Ovary (tissue), 9 donors: ENCODE measurements around the gene PTPRU. TPM values are rescaled to one million over a fixed set of nuclear protein-coding genes. Genes with fewer than 3 reads are reported as not detected.

Experiments used
- DNase-seq, 5 donors: peaks; one replicate each; pipeline ENCODE4 v3.0.0-alpha.2; 2019 to 2020
- H3K27ac ChIP-seq, 2 donors: fragments of 200-600 bp; one replicate each; pipeline versions ENCODE4 v1.5.1 to v1.8.0; 2019 to 2022
- H3K27me3 ChIP-seq: fragments of 200-600 bp; one replicate; pipeline ENCODE4 v1.8.0; 2022
- H3K36me3 ChIP-seq: fragments of 200-600 bp; sonication (generic); one replicate; pipeline ENCODE4 v1.5.1; 2019
- H3K4me1 ChIP-seq: one replicate; pipeline ENCODE4 v1.8.1; 2013; ENCODE audit warnings: mild to moderate bottlenecking, moderate library complexity; ENCODE audit not compliant: insufficient read depth
- H3K4me3 ChIP-seq: fragments of 200-600 bp; sonication (generic); one replicate; pipeline ENCODE4 v1.5.1; 2017
- H3K9me3 ChIP-seq, 2 donors: fragments of 200-600 bp in 1 of 2; sonication (generic) in 1 of 2; one replicate each; pipeline versions ENCODE4 v1.5.1 to v1.8.1; 2013 to 2019; ENCODE audit warnings: mild to moderate bottlenecking in 1 of 2, moderate library complexity in 1 of 2
- EP300 ChIP-seq: sonication (generic); formaldehyde crosslinking; IDR thresholded peaks from one replicate; pipeline ENCODE4 v1.6.1; 2017; ENCODE audit warnings: antibody characterized with exemption
- POLR2A ChIP-seq: fragments of 450-650 bp; IDR thresholded peaks from one replicate; pipeline ENCODE4 v1.6.1; 2017; ENCODE audit warnings: antibody characterized with exemption, mild to moderate bottlenecking, moderate library complexity
- WGBS, 3 donors: extraction: QIAGEN DNeasy Blood & Tissue Kit in 1 of 3; methylation state at CpG; one replicate each; pipeline versions ENCODE4 v1.1.5 to v1.1.7; 2013 to 2017; 5-methylcytosine and 5-hydroxymethylcytosine counted together
- intact Hi-C, 4 donors: fragments of 100-400 bp; cut with DNase I; formaldehyde crosslinking; loops; one replicate each; pipeline versions ENCODE4 v1.11.0 to v1.15.1; 2022 to 2023
- polyA plus RNA-seq, 2 donors: library from polyadenylated mRNA; stranded (reverse); fragments of 200-250 nt in 1 of 2; fragments of 350-450 nt in 1 of 2; fragmentation: Illumina TruSeq in 1 of 2; extraction: RNeasy Lipid Tissue Mini Kit (QIAGEN cat#74804) in 1 of 2; gene quantifications; one replicate each; pipeline ENCODE4 v1.2.3, GENCODE V29; 2013 to 2014
- total RNA-seq, 7 donors: library from RNA; depleted of rRNA in 2 of 7; stranded (reverse); fragments of >200 nt in 2 of 7; fragmentation: NEBNext Ultra II Directional in 3 of 7; extraction: Animal tissue kit (Norgen Biotek cat#: 25700) in 3 of 7; gene quantifications; one replicate each; pipeline versions ENCODE4 v1.1.0 to v1.2.4, GENCODE V29; 2016 to 2023
- TF ChIP-seq, protein P1 (sequence below), 3 donors: fragments of 450-650 bp in 2 of 3; fragments of 200-600 bp in 1 of 3; IDR thresholded peaks; one replicate each; pipeline versions ENCODE4 v1.5.1 to v1.8.0; 2016 to 2022; ENCODE audit warnings: antibody characterized with exemption in 3 of 3, mild to moderate bottlenecking in 1 of 3
- donor health status: DM: no; HTN: no; CAD: no; lungs with moderate emphysema.
- donor health status: DM: no; HTN: no; CAD: no.
- donor health status: Bipolar disorder and iron deficiency.
- donor health status: DM: yes; HTN: yes; CAD: no.
- donor health status: DM: no; HTN: no; CAD: no.
- donor health status: DM: yes; HTN: yes; CAD: no.

Gene PTPRU
- total and polyA plus RNA-seq, 9 donors: 2.9 to 45.2 (median 29.9) TPM

DNA sequence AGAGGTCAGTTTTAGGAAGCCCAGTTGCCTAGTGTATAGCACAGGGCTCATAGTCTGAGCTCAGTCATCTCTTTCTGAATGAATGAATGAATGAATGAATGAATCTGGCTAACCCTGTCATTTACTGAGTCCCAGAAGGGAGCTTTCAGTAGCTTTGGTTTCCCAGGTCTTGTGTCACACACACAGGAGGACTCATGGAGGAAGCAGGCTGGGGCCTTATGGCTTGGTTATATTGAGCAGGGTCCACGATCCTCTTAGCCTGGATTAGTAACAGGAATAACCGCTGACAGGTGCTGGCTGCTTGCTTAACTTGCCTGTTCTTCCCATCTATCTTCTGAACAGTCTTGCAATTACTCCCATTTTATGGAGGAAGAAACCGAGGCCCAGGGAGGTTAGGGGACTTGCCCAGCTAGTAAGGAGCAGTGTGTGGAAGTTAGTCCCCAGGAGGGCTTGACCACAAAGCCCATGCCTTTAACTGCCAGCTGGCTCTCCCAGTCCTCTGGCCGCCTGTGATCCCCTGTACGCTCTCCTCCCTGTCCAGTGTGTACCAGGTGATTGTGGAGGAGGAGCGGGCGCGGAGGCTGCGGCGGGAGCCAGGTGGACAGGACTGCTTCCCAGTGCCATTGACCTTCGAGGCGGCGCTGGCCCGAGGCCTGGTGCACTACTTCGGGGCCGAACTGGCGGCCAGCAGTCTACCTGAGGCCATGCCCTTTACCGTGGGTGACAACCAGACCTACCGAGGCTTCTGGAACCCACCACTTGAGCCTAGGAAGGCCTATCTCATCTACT, 46.0 kb downstream of the PTPRU start:
- TF ChIP-seq, protein P1, sequence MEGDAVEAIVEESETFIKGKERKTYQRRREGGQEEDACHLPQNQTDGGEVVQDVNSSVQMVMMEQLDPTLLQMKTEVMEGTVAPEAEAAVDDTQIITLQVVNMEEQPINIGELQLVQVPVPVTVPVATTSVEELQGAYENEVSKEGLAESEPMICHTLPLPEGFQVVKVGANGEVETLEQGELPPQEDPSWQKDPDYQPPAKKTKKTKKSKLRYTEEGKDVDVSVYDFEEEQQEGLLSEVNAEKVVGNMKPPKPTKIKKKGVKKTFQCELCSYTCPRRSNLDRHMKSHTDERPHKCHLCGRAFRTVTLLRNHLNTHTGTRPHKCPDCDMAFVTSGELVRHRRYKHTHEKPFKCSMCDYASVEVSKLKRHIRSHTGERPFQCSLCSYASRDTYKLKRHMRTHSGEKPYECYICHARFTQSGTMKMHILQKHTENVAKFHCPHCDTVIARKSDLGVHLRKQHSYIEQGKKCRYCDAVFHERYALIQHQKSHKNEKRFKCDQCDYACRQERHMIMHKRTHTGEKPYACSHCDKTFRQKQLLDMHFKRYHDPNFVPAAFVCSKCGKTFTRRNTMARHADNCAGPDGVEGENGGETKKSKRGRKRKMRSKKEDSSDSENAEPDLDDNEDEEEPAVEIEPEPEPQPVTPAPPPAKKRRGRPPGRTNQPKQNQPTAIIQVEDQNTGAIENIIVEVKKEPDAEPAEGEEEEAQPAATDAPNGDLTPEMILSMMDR (IDR thresholded peaks at IDR 0.05): no peak
- TF ChIP-seq EP300 (no peak), POLR2A (no peak)
- no peaks in the 10 kb centered on the region for H3K9me3 ChIP-seq
- DNase-seq: no peak
- no peak overlapping the region for H3K27ac ChIP-seq
- intact Hi-C loops: no loop called here
- no peaks in the 10 kb centered on the region for H3K36me3 ChIP-seq
- WGBS, 3 donors: 92 to 94% (median 92%) methylated on average over 17 to 19 of the region's 19 CpGs
- no peaks in the 10 kb centered on the region for H3K27me3 ChIP-seq
- no peak overlapping the region for H3K4me3 ChIP-seq
- peaks cover 7% of the 10 kb centered on the region for H3K4me1 ChIP-seq

GRCh38 chr1:29282924-29283803, 46.8 kb downstream of the PTPRU start:
- 41 to 47% (median 46%) methylated on average over 16 of the region's 16 CpGs for WGBS, 3 donors
- Histone ChIP-seq H3K27me3 (no peaks in the 10 kb centered on the region), H3K9me3 (no peaks in the 10 kb centered on the region), H3K27ac (peak overlapping the region; percentile 11 to 30), H3K36me3 (no peaks in the 10 kb centered on the region), H3K4me3 (no peak overlapping the region), H3K4me1 (peaks cover 7% of the 10 kb centered on the region)
- DNase-seq: peak; percentile 35 to 64 (median 51)
- TF ChIP-seq, protein P1 (IDR thresholded peaks at IDR 0.05): no peak
- no peak for TF ChIP-seq EP300
- intact Hi-C loops: no loop called here

- WGBS, 3 donors: 83 to 85% (median 84%) methylated on average over 7 to 10 of the region's 10 CpGs
- H3K27me3 ChIP-seq: no peaks in the 10 kb centered on the region
- no peaks in the 10 kb centered on the region for H3K9me3 ChIP-seq
- no peak for TF ChIP-seq POLR2A
- TF ChIP-seq, protein P1 (IDR thresholded peaks at IDR 0.05): no peak
- no peak for TF ChIP-seq EP300
- DNase-seq: no peak
- H3K4me1 ChIP-seq: peaks cover 7% of the 10 kb centered on the region
- intact Hi-C loops: no loop called here
- H3K27ac ChIP-seq: peak overlapping the region; percentile 11 to 30
- H3K36me3 ChIP-seq: no peaks in the 10 kb centered on the region
- no peak overlapping the region for H3K4me3 ChIP-seq
These were observed 47.5 kb downstream of the PTPRU start for GRCh38 chr1:29283804-29284195.

- DNase-seq: no peak
These were observed 48.1 kb downstream of the PTPRU start for GRCh38 chr1:29284286-29284960.

More at GRCh38 chr1:29284286-29284960, 48.1 kb downstream of the PTPRU start:
- no peaks in the 10 kb centered on the region for H3K9me3 ChIP-seq
- no peaks in the 10 kb centered on the region for H3K36me3 ChIP-seq
- peaks cover 7% of the 10 kb centered on the region for H3K4me1 ChIP-seq
- H3K27ac ChIP-seq: no peak overlapping the region
- WGBS, 3 donors: 94 to 97% (median 96%) methylated on average over 8 of the region's 8 CpGs
- TF ChIP-seq POLR2A: no peak
- TF ChIP-seq, protein P1 (IDR thresholded peaks at IDR 0.05): no peak
- TF ChIP-seq EP300: no peak
- intact Hi-C loops: no loop called here
- H3K4me3 ChIP-seq: no peak overlapping the region
- no peaks in the 10 kb centered on the region for H3K27me3 ChIP-seq
